CD14-positive monocyte (primary cell): ENCODE results near the gene KMT2E. TPM values are rescaled to one million over a fixed set of nuclear protein-coding genes. Genes with fewer than 3 reads are reported as not detected.

Source experiments
- DNase-seq, 3 donors: peaks; one replicate each; pipeline ENCODE4 v3.0.0-alpha.2; 2011 to 2022
- H2AFZ ChIP-seq: 2 replicates; pipeline ENCODE4 v1.6.0; 2012; ENCODE audit warnings: mild to moderate bottlenecking, low read depth, low read length, inconsistent platforms; ENCODE audit not compliant: insufficient read depth, poor library complexity, severe bottlenecking
- H3K27ac ChIP-seq, 2 donors: 1 replicate in 1 of 2; 2 replicates in 1 of 2; pipeline ENCODE4 v1.5.1; 2012 to 2013; ENCODE audit warnings: low read length in 2 of 2, control low read depth in 1 of 2, inconsistent platforms in 1 of 2, low read depth in 1 of 2, mild to moderate bottlenecking in 1 of 2
- H3K27me3 ChIP-seq, 2 donors: one replicate each; pipeline versions ENCODE4 v1.6.0 to v1.6.1; 2011 to 2013; ENCODE audit warnings: low read length in 2 of 2; ENCODE audit not compliant: control insufficient read depth in 2 of 2, insufficient read depth in 2 of 2
- H3K36me3 ChIP-seq, 2 donors: replicated peaks in 1 of 2; 1 replicate in 1 of 2; 2 replicates in 1 of 2; pipeline versions ENCODE4 v1.5.1 to v1.6.1; 2012 to 2013; ENCODE audit warnings: low read length in 2 of 2, control low read depth in 1 of 2, inconsistent platforms in 1 of 2, mild to moderate bottlenecking in 1 of 2; ENCODE audit not compliant: insufficient read depth in 2 of 2, control insufficient read depth in 1 of 2
- H3K4me1 ChIP-seq, 2 donors: 1 replicate in 1 of 2; 2 replicates in 1 of 2; pipeline versions ENCODE4 v1.5.1 to v1.6.1; 2012 to 2013; ENCODE audit warnings: low read length in 2 of 2, control low read depth in 1 of 2, inconsistent platforms in 1 of 2, mild to moderate bottlenecking in 1 of 2, moderate library complexity in 1 of 2; ENCODE audit not compliant: insufficient read depth in 2 of 2, control insufficient read depth in 1 of 2
- H3K4me2 ChIP-seq: replicated peaks from 2 replicates; pipeline ENCODE3; 2012; ENCODE audit warnings: low read length, moderate library complexity, mild to moderate bottlenecking; ENCODE audit not compliant: poor library complexity, severe bottlenecking; ENCODE audit errors: extremely low read depth
- H3K4me3 ChIP-seq, 3 experiments: fragments of 200-600 bp in 1 of 3; sonication (generic) in 1 of 3; replicated peaks in 1 of 3; 1 replicate in 2 of 3; 2 replicates in 1 of 3; pipeline ENCODE4 v1.5.1; 2011 to 2013; ENCODE audit warnings: low read length in 3 of 3, mild to moderate bottlenecking in 3 of 3, control low read depth in 2 of 3, low read depth in 2 of 3, inconsistent platforms in 1 of 3, moderate library complexity in 1 of 3
- H3K79me2 ChIP-seq: 2 replicates; pipeline ENCODE4 v1.6.0; 2012; ENCODE audit warnings: mild to moderate bottlenecking, control low read depth, inconsistent platforms, low read length, moderate library complexity; ENCODE audit not compliant: insufficient read depth
- H3K9ac ChIP-seq: 2 replicates; pipeline ENCODE4 v1.6.0; 2017; ENCODE audit warnings: low read length, mild to moderate bottlenecking; ENCODE audit not compliant: insufficient read depth, poor library complexity, severe bottlenecking
- H3K9me3 ChIP-seq, 2 donors: replicated peaks in 1 of 2; 1 replicate in 1 of 2; 2 replicates in 1 of 2; pipeline versions ENCODE4 v1.5.1 to v1.6.1; 2012 to 2013; ENCODE audit warnings: low read length in 2 of 2, control low read depth in 1 of 2; ENCODE audit not compliant: control insufficient read depth in 1 of 2, insufficient read depth in 1 of 2
- H4K20me1 ChIP-seq: 2 replicates; pipeline ENCODE4 v1.6.0; 2012; ENCODE audit warnings: mild to moderate bottlenecking, low read length, control low read depth, moderate library complexity; ENCODE audit not compliant: insufficient read depth
- H3K27ac Mint-ChIP-seq, 7 donors: one replicate each; pipeline ENCODE4 v1.8.0; 2020; ENCODE audit warnings: mild to moderate bottlenecking in 7 of 7, mixed read lengths in 7 of 7, moderate library complexity in 6 of 7, inconsistent platforms in 2 of 7
- H3K27me3 Mint-ChIP-seq, 3 donors: one replicate each; pipeline ENCODE4 v1.8.0; 2021 to 2022; ENCODE audit warnings: low read depth in 3 of 3, mild to moderate bottlenecking in 3 of 3, mixed read lengths in 3 of 3, moderate library complexity in 3 of 3, inconsistent platforms in 1 of 3
- H3K36me3 Mint-ChIP-seq, 2 donors: one replicate each; pipeline ENCODE4 v1.8.0; 2020; ENCODE audit warnings: mixed read lengths in 2 of 2, inconsistent platforms in 1 of 2, mild to moderate bottlenecking in 1 of 2
- H3K4me1 Mint-ChIP-seq: one replicate; pipeline ENCODE4 v1.8.0; 2020; ENCODE audit warnings: mild to moderate bottlenecking, mixed read lengths
- H3K4me3 Mint-ChIP-seq, 2 donors: one replicate each; pipeline ENCODE4 v1.8.0; 2020; ENCODE audit warnings: mild to moderate bottlenecking in 2 of 2, mixed read lengths in 2 of 2, moderate library complexity in 1 of 2
- H3K9me3 Mint-ChIP-seq, 7 donors: one replicate each; pipeline ENCODE4 v1.8.0; 2020 to 2022; ENCODE audit warnings: mixed read lengths in 7 of 7, mild to moderate bottlenecking in 6 of 7, moderate library complexity in 6 of 7, inconsistent platforms in 2 of 7
- whole genome bisulfite sequencing: methylation state at CpG from one replicate; pipeline ENCODE4 v1.1.5; 2013; ENCODE audit warnings: missing lambda C conversion rate; ENCODE audit not compliant: insufficient coverage; 5-methylcytosine and 5-hydroxymethylcytosine counted together
- intact Hi-C, 2 donors: fragments of 100-400 bp; cut with micrococcal nuclease; formaldehyde crosslinking; loops; one replicate each; pipeline versions ENCODE4 v1.15.0 to v1.15.1; 2023
- polyA plus RNA-seq, 3 donors: library from polyadenylated mRNA; depleted of rRNA in 1 of 3; unstranded in 2 of 3; stranded (reverse) in 1 of 3; fragments of 300-500 nt in 2 of 3; fragments of >200 nt in 1 of 3; fragmentation: Illumina TruSeq in 2 of 3; gene quantifications; 1 replicate in 2 of 3; 2 replicates in 1 of 3; pipeline ENCODE4 v1.2.3, GENCODE V29; 2012 to 2021
- TF ChIP-seq, protein P1 (sequence below): fragments of 200-600 bp; IDR thresholded peaks from one replicate; pipeline ENCODE4 v1.8.0; 2022; ENCODE audit warnings: antibody characterized with exemption, mild to moderate bottlenecking

KMT2E gene
- polyA plus RNA-seq, 3 donors, result 21.5 to 58.0 (median 33.1) TPM

DNA sequence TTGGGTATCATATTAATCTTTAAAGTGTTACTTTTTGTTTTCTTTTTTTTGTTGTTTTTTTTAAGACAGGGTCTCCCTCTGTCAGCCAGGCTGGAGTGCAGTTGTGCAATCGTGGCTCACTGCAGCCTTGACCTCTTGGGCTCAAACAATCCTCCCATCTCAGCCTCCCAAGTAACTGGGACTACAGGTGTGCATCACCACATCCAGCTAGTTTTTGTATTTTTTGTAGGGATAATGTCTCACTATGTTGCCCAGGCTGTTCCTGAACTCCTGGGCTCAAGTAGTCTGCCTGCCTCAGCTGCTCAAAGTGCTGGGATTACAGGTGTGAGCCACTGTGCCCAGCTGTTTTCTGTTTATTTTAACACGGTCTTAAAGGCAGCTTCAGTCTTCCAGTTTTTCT is 23.3 kb downstream of the KMT2E start:
- peaks cover 16 to 25% of the 10 kb centered on the region in 2 donors for H3K36me3 ChIP-seq
- Mint-ChIP-seq H3K4me1 (peaks cover 31% of the 10 kb centered on the region), H3K27me3 (no peaks in the 10 kb centered on the region), H3K9me3 (peaks cover 0 to 3% (median 0%) of the 10 kb centered on the region in 7 donors), H3K36me3 (peaks cover 20 to 38% of the 10 kb centered on the region in 2 donors), H3K27ac (peak overlapping the region in 4 of 7 donors; percentile 13 to 61 (median 25)), H3K4me3 (no peak overlapping the region)
- TF ChIP-seq, protein P1, sequence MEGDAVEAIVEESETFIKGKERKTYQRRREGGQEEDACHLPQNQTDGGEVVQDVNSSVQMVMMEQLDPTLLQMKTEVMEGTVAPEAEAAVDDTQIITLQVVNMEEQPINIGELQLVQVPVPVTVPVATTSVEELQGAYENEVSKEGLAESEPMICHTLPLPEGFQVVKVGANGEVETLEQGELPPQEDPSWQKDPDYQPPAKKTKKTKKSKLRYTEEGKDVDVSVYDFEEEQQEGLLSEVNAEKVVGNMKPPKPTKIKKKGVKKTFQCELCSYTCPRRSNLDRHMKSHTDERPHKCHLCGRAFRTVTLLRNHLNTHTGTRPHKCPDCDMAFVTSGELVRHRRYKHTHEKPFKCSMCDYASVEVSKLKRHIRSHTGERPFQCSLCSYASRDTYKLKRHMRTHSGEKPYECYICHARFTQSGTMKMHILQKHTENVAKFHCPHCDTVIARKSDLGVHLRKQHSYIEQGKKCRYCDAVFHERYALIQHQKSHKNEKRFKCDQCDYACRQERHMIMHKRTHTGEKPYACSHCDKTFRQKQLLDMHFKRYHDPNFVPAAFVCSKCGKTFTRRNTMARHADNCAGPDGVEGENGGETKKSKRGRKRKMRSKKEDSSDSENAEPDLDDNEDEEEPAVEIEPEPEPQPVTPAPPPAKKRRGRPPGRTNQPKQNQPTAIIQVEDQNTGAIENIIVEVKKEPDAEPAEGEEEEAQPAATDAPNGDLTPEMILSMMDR, result no peak
- peaks cover 100% of the 10 kb centered on the region for H4K20me1 ChIP-seq
- DNase-seq, result no peak
- no peaks in the 10 kb centered on the region for H3K9me3 ChIP-seq
- H3K27ac ChIP-seq, result peak overlapping the region in 1 of 2 donors; percentile 53
- no peak overlapping the region for H3K4me2 ChIP-seq
- H2AFZ ChIP-seq, result no peak overlapping the region
- no peak overlapping the region for H3K9ac ChIP-seq
- H3K4me3 ChIP-seq, result no peak overlapping the region
- peaks cover 100% of the 10 kb centered on the region for H3K79me2 ChIP-seq
- H3K27me3 ChIP-seq, result no peaks in the 10 kb centered on the region
- H3K4me1 ChIP-seq, result peaks cover 13 to 15% of the 10 kb centered on the region in 2 donors
- WGBS, result no CpG with 5 or more reads among the region's 2 CpGs
- intact Hi-C loops, result no loop called here

DNA sequence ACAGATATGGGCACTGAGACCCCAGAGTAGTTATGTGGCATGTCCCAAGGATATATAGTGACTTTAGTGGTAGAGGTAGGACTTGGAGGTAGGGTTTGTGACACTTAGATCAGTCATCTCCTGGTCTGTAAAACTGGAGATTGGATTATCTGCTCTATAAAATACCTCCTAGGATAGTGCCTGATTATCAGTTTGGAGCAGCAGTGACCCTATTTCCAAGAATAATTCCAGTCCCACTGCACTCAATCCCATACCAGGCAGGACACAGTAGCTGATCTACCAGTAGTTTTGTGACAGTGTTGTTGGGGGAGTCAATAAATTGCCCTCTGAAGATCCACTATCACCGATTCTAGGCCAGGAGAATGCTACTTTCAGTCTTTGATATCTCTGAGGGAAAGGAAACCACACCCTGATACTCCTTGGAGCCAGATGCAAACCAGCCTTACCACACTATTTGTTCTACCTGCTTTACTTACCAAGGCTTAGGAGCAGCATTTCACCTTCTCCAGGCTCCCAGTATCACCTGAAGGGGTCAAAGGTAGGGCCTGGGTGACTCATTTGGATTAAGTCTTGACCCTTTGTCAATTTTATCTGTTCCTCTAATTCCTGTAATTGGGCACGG is 30.6 kb downstream of the KMT2E start:
- Histone ChIP-seq H4K20me1 (peaks cover 99% of the 10 kb centered on the region), H3K79me2 (peaks cover 99% of the 10 kb centered on the region), H3K9me3 (no peaks in the 10 kb centered on the region), H3K36me3 (peaks cover 73 to 93% of the 10 kb centered on the region in 2 donors), H3K27me3 (no peaks in the 10 kb centered on the region), H3K4me2 (no peak overlapping the region), H2AFZ (no peak overlapping the region), H3K27ac (no peak overlapping the region), H3K9ac (no peak overlapping the region), H3K4me3 (no peak overlapping the region), H3K4me1 (no peaks in the 10 kb centered on the region)
- no peak overlapping the region for H3K4me3 Mint-ChIP-seq
- H3K27ac Mint-ChIP-seq, result peak overlapping the region in 1 of 7 donors; percentile 51
- WGBS, result no CpG with 5 or more reads among the region's 2 CpGs
- H3K27me3 Mint-ChIP-seq, result no peaks in the 10 kb centered on the region
- TF ChIP-seq, protein P1, result no peak
- intact Hi-C loops, result loop anchor here (5.0 to 10.0 kb wide), 3 partner anchors 60 to 122 kb away; no protein-coding TSS in a partner anchor
- no peaks in the 10 kb centered on the region for H3K9me3 Mint-ChIP-seq
- H3K36me3 Mint-ChIP-seq, result peaks cover 64 to 77% of the 10 kb centered on the region in 2 donors
- DNase-seq, result no peak
- H3K4me1 Mint-ChIP-seq, result peaks cover 2% of the 10 kb centered on the region
